GM10248 (cell line): ENCODE data around the gene PPEF1.

Source experiments
- CTCF ChIA-PET: fragments of 300-600 bp; sonication (Branson Sonifier 250); formaldehyde crosslinking; extraction: SDS; loops from one replicate; lab custom pipeline; 2021; ENCODE audit warnings: antibody characterized with exemption; lab: Yijun Ruan, JAX
- POLR2A ChIA-PET: fragments of 350-650 bp; sonication (Branson Sonifier 250); formaldehyde crosslinking; extraction: SDS; loops from one replicate; lab custom pipeline; 2020; ENCODE audit warnings: antibody characterized with exemption; lab: Yijun Ruan, JAX
- DNase-seq: peaks from one replicate; pipeline ENCODE4 v3.0.0; 2012; ENCODE audit errors: extremely low spot score
- TF ChIP-seq, protein P1 (sequence below): IDR thresholded peaks from 2 replicates; pipeline ENCODE4 v1.5.1; 2012; ENCODE audit warnings: mild to moderate bottlenecking, low read depth; ENCODE audit errors: extremely low read depth, missing control alignments, control extremely low read depth

The PPEF1 gene

GRCh38 chrX:18701621-18702361 is 5.7 kb upstream of the PPEF1 start:
- no peak for DNase-seq
- POLR2A ChIA-PET = no interaction called here
- CTCF ChIA-PET = no interaction called here
- TF ChIP-seq, protein P1, sequence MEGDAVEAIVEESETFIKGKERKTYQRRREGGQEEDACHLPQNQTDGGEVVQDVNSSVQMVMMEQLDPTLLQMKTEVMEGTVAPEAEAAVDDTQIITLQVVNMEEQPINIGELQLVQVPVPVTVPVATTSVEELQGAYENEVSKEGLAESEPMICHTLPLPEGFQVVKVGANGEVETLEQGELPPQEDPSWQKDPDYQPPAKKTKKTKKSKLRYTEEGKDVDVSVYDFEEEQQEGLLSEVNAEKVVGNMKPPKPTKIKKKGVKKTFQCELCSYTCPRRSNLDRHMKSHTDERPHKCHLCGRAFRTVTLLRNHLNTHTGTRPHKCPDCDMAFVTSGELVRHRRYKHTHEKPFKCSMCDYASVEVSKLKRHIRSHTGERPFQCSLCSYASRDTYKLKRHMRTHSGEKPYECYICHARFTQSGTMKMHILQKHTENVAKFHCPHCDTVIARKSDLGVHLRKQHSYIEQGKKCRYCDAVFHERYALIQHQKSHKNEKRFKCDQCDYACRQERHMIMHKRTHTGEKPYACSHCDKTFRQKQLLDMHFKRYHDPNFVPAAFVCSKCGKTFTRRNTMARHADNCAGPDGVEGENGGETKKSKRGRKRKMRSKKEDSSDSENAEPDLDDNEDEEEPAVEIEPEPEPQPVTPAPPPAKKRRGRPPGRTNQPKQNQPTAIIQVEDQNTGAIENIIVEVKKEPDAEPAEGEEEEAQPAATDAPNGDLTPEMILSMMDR = no peak

GRCh38 chrX:18702362-18703195 is 4.9 kb upstream of the PPEF1 start:
- no peak for DNase-seq
- POLR2A ChIA-PET = no interaction called here
- CTCF ChIA-PET = no interaction called here
- TF ChIP-seq, protein P1 = no peak

DNA sequence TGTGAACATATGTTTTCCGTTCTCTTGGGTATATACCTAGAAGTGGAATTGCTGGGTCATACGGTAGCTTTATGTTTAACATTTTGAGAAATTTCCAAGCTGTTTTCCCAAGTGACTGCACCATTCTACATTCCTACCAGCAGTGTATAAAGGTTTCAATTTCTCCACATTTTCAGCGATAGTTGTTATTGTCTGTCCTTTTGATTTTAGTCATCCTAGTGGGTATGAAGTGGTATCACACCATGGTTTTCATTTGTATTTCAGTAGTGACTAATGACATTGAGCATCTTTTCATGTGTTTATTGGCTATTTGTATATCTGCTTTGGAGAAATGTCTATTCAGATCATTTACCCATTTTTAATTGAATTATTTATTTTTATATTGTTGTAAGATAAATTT is 2.4 kb downstream of the PPEF1 start:
- TF ChIP-seq, protein P1 = no peak
- ChIA-PET CTCF (no interaction called here), POLR2A (no interaction called here)
- no peak for DNase-seq

GRCh38 chrX:18714910-18715309 is 7.5 kb downstream of the PPEF1 start:
- ChIA-PET CTCF (interaction anchor here (0.8 kb wide), 1 partner anchor 11 kb away, joined by 3 read pairs; no protein-coding TSS in a partner anchor), POLR2A (no interaction called here)
- TF ChIP-seq, protein P1 = no peak
- no peak for DNase-seq

DNA sequence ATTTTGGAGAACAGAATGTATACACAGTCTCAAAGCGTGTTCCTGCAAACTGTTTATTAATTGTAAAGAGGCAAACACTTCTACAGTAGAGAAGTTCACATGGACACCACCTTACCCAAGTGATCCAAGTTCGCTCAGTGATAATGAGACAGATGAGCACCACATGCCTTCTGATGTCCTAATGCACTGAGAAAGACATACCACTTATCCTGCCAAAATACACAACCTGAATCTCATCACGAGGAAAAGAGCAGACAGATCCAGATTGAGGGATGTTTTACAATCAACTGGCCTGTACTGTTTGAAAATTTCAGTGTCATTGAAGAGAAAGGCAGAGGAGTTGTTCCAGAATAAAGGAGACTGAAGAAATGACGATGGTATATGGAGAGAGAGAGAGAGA is 12.4 kb downstream of the PPEF1 start:
- ChIA-PET CTCF (no interaction called here), POLR2A (no interaction called here)
- no peak for DNase-seq
- TF ChIP-seq, protein P1 = no peak

DNA sequence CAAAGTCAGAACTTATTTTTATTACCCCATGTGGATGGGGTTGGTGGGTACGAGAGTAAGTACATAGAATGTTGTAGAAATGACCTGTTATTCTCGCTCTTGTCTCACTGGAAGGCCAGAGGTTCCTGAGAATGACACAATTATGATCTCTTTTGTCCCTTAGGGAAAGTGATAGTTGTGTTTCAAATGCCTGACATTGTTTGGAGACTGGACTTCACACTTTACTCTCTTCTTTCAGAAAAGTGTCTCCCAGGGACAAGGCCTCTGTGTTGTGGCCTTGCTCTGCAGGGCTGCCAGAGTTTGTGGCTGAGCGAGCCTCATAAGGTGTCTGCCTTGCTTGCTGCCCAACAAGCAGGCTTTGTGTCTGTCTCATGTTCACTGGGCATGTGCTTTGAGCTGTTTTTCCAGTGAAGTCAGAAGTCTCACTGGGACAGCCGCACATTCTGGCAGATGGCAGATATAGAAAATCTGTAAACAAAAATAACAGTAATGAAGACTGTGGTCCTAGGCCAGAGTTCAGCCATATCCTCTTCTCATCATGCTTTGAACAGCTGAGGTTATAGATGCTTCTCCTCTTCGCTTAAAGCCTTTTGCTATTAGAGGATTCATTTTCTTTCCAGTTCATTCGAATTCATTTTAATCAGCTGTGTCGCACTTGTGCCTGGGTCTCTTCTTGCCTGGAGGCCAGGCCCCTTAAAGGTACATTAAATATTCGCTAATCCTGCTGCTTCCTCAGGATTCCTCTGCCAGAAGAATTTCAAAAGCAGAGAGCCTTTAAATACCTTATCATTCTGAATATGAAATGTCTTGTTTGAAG is 14.4 kb downstream of the PPEF1 start:
- TF ChIP-seq, protein P1 = no peak
- ChIA-PET POLR2A (no interaction called here), CTCF (interaction anchor here (1.1 kb wide), 1 partner anchor 11 kb away, joined by 3 read pairs; no protein-coding TSS in a partner anchor)
- no peak for DNase-seq
